ENCODE data around the gene ADD1.
A peak's percentile ranks its signal among the peaks of the same experiment; 100 is the strongest.
"Not testable (repeated sequence)": the region's sequence is repeated elsewhere in the genome, so short reads cannot be mapped to it uniquely, and the experiment has no call there.

The ADD1 gene

DNA sequence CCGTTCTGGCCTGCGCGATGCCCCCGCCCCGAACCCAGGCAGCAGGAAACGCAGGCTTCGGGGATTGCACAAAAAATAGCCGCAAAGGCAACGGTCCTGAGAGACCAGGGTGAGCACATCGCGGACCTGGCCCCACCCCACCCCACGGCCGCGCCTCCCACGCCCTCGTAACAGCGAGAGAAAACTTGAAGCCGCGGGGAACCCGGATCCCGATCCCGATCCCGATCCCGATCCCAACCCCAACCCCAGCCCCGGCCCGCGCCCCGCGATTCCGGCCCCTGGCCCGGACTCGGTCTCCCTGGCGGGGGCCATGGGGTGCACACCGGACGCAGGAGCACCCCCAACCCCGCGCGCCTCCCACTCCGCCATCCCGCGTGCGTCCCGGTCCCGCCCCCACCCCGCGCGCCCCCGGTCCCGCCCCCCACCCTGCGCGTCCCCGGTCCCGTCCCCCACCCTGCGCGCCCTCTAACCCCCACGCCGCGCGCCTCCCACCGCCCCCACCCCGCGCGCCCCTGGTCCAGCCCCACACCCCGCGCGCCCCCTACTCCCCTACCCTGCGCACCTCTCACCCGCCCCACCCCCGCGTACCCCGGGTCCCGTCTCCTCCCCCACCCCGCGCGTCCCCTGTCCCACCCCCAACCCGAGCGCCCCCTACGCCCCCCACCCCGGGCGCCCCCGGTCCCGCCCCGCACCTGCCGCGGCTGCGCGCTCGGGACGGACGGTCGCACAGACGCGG, 90.6 kb downstream of the ADD1 start:
- DNase-seq (ENCODE audit: low read depth): peak; percentile 70

GRCh38 chr4:2934813-2935761, 91.4 kb downstream of the ADD1 start:
- peak; percentile 87 for DNase-seq (ENCODE audit: low read depth)

DNA sequence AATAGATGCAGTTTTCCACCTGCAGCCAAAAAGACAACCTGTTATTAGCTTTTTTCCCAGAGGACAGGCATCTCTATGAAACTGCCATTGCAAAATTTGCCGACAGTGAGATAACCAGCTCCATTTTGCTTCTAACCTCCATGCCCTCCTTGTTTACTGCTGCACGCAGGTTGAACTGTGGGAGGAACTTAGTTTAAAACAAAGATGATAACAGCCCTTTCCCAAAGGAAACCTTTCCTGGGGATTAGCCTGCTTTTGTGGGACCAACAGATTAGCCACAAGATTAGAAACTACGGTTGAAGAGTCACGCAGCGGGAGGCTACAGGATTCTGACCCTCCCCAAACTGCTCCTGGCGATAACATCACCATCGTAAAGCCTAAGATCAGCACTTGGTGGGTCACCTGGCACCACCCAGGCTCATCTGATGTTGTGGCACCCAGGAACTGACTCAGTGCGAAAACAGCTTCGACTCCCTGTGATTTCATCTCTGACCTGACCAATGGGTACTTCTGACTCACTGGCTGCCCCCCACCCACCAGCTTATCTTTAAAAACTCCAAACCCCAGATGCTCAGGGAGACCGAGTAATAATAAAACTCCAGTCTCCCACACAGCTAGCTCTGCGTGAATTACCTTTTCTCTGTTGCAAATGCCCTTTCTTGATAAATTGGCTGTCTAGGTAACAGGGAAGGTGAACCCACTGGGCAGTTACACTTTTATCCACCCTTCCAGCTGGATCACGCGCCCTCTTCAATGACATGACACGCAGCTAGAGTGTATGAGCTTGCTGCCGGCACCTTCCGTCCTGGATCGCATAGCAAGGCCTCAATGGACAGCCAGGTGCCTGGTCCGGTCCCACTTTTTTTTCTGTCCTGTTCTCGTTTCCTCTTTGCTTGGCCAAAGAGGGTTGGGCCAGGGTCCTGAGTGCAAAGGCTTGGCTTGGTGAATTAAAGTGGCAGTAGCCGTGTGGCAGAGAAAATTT, 92.4 kb downstream of the ADD1 start:
- DNase-seq (ENCODE audit: low read depth): no peak

- peak; percentile 50 for DNase-seq (ENCODE audit: low read depth)
Observed at GRCh38 chr4:2936773-2937145, 93.1 kb downstream of the ADD1 start.

DNA sequence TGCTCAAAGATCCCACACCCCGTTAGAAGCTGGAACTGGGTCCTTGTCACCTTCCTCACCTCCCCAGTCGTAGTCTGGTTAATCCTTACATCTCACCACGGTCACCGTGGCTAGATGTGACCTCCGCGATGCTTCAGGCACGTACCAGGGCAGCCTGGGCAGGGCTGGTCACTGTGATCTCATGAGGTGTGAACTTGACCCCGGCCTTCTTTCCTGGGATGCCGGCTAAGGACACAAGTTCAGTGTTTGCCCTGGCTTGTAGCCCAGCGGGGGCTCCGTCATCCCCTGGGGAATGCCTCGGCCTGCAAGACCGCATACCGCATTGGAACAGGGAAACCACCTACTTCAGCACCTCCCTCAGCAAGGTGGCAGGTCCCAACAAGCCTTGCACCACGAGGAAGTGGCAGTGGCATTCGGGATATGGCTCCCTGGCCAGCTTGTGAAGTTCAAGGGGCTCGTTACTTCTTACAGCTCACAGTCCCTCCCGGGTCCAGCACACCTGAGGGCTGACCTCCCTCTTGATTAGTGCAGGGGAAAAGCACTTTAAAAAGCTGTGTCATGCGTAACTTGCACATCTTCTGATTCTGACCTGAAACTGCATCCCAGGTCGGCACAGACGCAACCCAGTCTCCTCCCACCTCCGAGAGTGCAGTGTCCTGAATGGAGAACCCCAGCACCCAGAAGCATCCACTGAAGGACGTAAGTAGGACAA, 93.7 kb downstream of the ADD1 start:
- DNase-seq (ENCODE audit: low read depth): no peak

GRCh38 chr4:2937986-2938385, 94.3 kb downstream of the ADD1 start:
- DNase-seq (ENCODE audit: low read depth): no peak

- DNase-seq (ENCODE audit: low read depth): not testable (repeated sequence)
Observed at GRCh38 chr4:2938411-2938810, 94.8 kb downstream of the ADD1 start.

GRCh38 chr4:2938906-2939305, 95.3 kb downstream of the ADD1 start:
- no peak for DNase-seq (ENCODE audit: low read depth)

- DNase-seq (ENCODE audit: low read depth): no peak
Observed at GRCh38 chr4:2939383-2940243, 96.0 kb downstream of the ADD1 start.

DNA sequence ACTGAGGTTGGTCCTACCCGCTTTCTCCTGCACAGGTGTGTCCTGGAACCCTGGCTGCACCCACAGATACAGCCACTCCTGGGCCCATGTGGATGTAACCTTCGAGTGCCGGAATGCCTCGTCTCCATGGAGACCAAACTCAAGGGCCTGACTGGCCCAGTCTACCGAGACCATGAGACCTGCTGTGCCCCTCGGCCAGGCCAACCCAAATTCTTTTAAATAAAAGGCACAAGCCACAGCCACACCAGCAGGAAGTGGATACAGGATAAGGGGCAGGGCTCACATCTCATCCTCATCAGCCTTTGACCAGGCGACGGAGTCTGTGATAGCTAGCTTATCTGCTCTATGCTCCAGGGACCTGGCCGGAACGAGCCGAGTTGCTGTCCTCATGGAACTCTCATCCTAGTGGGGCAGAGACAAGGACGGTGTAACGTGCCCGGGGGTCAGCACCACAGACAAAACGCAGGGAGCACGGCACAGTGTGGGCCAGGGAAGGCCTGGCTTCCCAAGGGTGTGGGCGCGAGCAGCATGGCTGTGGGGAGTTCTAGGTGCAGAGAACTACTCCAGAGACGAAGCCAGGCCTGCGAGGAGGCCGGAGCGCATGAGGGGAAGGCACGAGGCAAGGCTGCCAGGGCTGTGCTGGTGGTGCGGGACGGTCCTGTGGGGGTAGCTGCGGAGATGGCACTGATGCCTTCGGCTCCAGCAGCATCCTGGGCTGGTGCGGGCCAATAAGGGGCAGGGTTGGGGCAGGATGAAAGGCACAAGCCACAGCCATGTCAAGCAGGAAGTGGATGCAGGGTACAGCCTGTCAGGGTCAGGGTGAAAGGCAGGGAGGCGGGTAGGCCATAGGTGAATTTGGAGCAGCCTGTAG, 96.9 kb downstream of the ADD1 start:
- DNase-seq (ENCODE audit: low read depth): no peak

DNA sequence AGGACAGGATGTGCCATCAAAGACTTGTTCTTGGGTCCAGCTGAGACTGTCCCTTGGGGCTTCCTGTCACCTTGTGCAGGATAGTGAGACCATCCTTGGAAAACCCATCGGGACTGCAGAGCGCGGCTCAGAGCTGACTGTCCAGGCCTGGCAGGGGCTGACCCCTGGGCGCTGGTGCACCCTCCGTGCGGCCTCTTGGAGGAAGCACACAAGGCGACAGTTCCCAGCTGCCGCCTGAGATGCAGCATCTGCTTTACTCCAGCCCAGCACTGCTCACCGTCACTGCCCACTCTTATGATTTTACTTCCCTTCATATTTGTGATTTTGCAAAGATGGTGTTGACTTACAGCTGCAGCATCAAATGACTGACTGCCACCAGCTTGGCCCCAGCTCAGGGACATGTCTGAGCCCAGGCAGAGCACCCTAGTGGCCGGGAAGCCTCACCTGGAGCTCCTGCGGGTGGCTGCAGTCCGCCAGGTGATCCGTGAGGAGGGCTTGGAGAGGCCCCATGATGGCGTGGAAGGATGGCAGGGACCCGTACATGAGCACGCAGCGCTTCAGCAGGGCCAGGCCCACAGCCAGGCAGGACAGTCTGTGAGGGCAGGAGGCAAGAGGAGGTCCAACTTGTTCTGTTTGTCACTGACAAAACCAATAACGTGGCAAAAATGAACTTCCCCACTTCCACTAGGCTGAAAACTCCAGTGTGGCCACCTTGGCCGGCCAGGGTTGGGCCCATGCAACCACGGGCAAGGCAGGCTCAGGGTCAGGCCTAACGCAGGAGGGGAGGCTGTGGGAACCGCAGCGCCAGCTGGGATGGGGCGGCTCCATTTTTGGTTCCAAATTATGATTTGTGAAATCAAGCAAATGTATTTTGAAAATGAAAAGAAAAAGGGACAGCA, 97.7 kb downstream of the ADD1 start:
- DNase-seq (ENCODE audit: low read depth): no peak

DNA sequence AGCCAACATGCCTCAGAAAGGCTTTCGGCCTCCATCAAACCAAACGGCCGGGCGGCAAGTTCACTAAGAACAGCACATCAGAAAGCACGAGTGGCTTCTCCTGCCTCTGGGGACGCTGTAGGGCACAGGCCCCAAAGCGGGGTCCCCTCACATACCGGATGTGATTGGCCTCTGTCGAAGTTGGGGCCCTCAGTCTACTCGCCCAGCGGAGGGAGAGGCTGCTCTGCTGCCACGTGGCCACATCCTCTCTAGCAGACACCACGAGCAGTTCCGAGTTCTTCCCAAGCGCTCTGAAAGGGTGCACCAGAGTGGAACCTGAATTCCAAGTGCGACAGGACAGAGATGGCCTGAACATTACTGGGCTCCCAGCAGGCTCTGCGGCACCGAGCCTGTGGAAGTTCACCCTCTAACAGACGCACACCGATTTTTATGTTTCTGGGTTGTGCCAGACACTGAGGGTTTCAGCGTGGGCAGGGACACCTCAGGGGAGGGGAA, 98.4 kb downstream of the ADD1 start:
- DNase-seq (ENCODE audit: low read depth): no peak

DNA sequence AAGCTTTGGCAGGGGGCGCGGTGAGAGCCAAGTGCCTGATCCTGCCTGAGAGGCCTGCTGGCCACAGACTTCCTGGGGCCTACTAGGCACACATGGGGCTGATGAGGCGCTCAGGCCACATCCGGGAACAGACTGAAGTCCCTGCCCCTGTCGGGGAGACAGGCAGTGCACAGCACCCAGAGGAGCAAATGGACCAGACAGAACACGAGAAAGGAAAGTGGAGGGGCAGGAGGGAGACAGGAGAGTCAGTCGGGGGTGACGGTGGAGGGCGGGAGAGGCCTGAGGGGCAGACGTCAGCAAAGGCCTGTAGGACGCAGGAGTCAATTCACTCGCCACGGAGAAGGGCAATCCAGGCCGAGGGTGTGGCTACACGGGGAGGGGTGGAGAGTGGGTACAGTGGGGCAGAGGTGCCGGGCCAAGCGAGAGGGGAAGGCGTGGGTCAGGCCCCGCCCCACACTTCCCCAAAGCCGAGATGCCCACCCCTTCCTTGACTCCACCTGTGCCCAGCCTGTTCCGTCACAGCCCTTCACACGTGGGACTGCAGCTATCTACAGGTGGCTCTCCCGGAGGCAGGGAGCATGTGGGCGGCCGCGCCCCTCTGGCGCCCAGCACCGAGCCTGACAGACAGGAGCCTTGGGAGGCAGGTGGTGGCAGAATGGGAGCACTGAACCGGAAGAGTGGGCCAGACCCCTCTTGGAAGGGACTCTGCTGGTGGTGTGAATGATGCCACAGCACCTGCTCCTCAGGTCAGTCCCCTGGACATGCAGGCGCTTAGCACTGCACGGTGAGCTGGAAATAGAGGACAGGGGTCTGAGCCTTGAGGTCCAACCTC, 99.1 kb downstream of the ADD1 start:
- DNase-seq (ENCODE audit: low read depth): no peak

GRCh38 chr4:2943364-2944090, 99.9 kb downstream of the ADD1 start:
- no peak for DNase-seq (ENCODE audit: low read depth)

DNA sequence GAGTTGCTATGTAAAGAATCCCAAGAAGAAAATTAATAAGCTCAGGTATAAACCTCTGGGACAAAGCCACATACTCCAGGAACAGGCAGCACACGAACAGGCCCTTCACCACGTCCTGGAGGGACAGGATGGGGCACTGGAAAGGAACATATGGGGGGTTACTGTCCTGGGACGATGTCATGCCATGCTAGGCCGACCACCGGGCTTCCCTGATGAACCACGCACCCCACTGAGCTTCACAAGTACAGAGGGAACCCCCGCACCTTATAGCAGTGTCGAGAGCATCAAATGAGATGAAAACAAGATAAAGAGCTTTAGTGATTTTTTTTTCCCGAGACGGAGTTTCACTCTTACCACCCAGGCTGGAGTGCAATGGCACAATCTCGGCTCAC, 100.4 kb downstream of the ADD1 start:
- DNase-seq (ENCODE audit: low read depth): no peak
